SK-N-SH treated with all-trans-retinoic acid at 6 μM for 48 hours (cell line): ENCODE data around the gene TAX1BP1.

Source experiments
- BACH2 ChIP-seq: fragments of 250-450 bp; sonication (Bioruptor Pico); IDR thresholded peaks from 2 replicates; pipeline ENCODE4 v1.9.0; 2021; ENCODE audit warnings: mild to moderate bottlenecking, borderline replicate concordance
- ISL1 ChIP-seq: fragments of 250-450 bp; sonication (Bioruptor Pico); IDR thresholded peaks from 2 replicates; pipeline ENCODE4 v2.1.2; 2022; ENCODE audit warnings: mild to moderate bottlenecking, moderate library complexity
- OSR1 ChIP-seq: fragments of 250-450 bp; sonication (Bioruptor Pico); IDR thresholded peaks from 2 replicates; pipeline ENCODE4 v1.8.0; 2022; ENCODE audit warnings: moderate library complexity, mild to moderate bottlenecking, inconsistent platforms
- PPARA ChIP-seq: fragments of 250-450 bp; sonication (Bioruptor Pico); IDR thresholded peaks from 2 replicates; pipeline ENCODE4 v1.5.0; 2020; ENCODE audit warnings: mild to moderate bottlenecking, borderline replicate concordance
- RARB ChIP-seq: fragments of 250-450 bp; sonication (Bioruptor Pico); IDR thresholded peaks from 2 replicates; pipeline ENCODE4 v1.8.0; 2021; ENCODE audit warnings: mild to moderate bottlenecking, moderate library complexity
- ZC3H10 ChIP-seq: fragments of 250-450 bp; sonication (Bioruptor Pico); IDR thresholded peaks from 2 replicates; pipeline ENCODE4 v1.5.1; 2021; ENCODE audit warnings: mild to moderate bottlenecking, moderate library complexity
- ZNF8 ChIP-seq: fragments of 450-650 bp; formaldehyde crosslinking; IDR thresholded peaks from 2 replicates; pipeline ENCODE4 v1.5.0; 2020; ENCODE audit warnings: mild to moderate bottlenecking, moderate library complexity

GRCh38 chr7:27697861-27698430 is 42.0 kb upstream of the TAX1BP1 start:
- TF ChIP-seq BACH2 (no peak), OSR1 (CRISPR knock-in tag) (no peak), RARB (CRISPR knock-in tag) (no peak), PPARA (CRISPR knock-in tag) (no peak), ZC3H10 (no peak), ISL1 (CRISPR knock-in tag) (no peak), ZNF8 (CRISPR knock-in tag) (no peak)
